Esophagus squamous epithelium (tissue), 4 donors: ENCODE data around the gene EEF1AKMT4.

Source experiments
- CTCF ChIP-seq, 6 experiments: fragments of 450-650 bp in 4 of 6; fragments of 200-600 bp in 2 of 6; sonication (generic) in 2 of 6; IDR thresholded peaks; one replicate each; pipeline ENCODE4 v1.5.1; 2016 to 2019; ENCODE audit warnings: antibody characterized with exemption in 6 of 6, mild to moderate bottlenecking in 4 of 6, moderate library complexity in 4 of 6
- POLR2A ChIP-seq, 4 donors: fragments of 450-650 bp; IDR thresholded peaks; one replicate each; pipeline ENCODE4 v1.6.1; 2017; ENCODE audit warnings: antibody characterized with exemption in 4 of 4, mild to moderate bottlenecking in 4 of 4, moderate library complexity in 3 of 4

- no peak for TF ChIP-seq POLR2A (IDR thresholded peaks at IDR 0.05)
- no peak for TF ChIP-seq CTCF (IDR thresholded peaks at IDR 0.05)
These were observed 11.7 kb upstream of the EEF1AKMT4 start for GRCh38 chr3:184237807-184238206.
